ENCODE data around the gene ABHD6.
"Not testable (repeated sequence)": the region's sequence is repeated elsewhere in the genome, so short reads cannot be mapped to it uniquely, and the experiment has no call there.

The ABHD6 gene

GRCh38 chr3:58231666-58232065, 5.9 kb upstream of the ABHD6 start:
- H3K4me3 ChIP-seq (ENCODE audit: low read length), result no peak overlapping the region
- no peaks in the 10 kb centered on the region for H3K9me3 ChIP-seq (ENCODE audit: control insufficient read depth, low read length)
- H3K36me3 ChIP-seq (ENCODE audit: control insufficient read depth, insufficient read depth, low read length, severe bottlenecking), result no peaks in the 10 kb centered on the region
- DNase-seq (ENCODE audit: low read depth), result no peak
- H3K27me3 ChIP-seq (replicated peaks; ENCODE audit: control insufficient read depth, insufficient read depth, low read length), result peaks cover 4% of the 10 kb centered on the region
- H3K4me1 ChIP-seq (ENCODE audit: control insufficient read depth, insufficient read depth, low read length), result peaks cover 4% of the 10 kb centered on the region
- H3K9ac ChIP-seq (ENCODE audit: low read length), result no peak overlapping the region

DNA sequence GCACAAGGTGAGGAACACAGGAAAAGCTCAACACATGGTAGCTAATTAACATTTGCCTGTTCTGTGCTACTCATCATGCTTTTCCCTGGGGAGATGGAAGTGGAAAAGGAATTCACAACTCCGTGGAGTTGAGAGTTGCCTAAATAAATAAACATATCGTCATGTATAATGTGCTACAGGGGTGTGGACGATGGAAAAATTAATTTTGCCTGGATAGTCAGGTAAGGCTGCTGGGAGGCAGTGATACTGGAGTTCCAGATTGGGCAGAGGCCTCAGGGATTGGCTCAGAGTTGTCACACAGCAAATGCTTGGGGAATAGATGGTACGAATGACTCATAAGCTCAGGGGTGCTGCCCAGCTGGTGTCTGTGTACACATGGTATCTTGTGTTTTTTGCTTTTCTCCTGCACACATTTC, 3.1 kb upstream of the ABHD6 start:
- Histone ChIP-seq H3K9ac (ENCODE audit: low read length) (no peak overlapping the region), H3K4me1 (ENCODE audit: control insufficient read depth, insufficient read depth, low read length) (peaks cover 14% of the 10 kb centered on the region), H3K9me3 (ENCODE audit: control insufficient read depth, low read length) (no peaks in the 10 kb centered on the region), H3K4me3 (ENCODE audit: low read length) (no peak overlapping the region), H3K36me3 (ENCODE audit: control insufficient read depth, insufficient read depth, low read length, severe bottlenecking) (no peaks in the 10 kb centered on the region), H3K27me3 (replicated peaks; ENCODE audit: control insufficient read depth, insufficient read depth, low read length) (peaks cover 4% of the 10 kb centered on the region)
- DNase-seq (ENCODE audit: low read depth), result peak; percentile 60

DNA sequence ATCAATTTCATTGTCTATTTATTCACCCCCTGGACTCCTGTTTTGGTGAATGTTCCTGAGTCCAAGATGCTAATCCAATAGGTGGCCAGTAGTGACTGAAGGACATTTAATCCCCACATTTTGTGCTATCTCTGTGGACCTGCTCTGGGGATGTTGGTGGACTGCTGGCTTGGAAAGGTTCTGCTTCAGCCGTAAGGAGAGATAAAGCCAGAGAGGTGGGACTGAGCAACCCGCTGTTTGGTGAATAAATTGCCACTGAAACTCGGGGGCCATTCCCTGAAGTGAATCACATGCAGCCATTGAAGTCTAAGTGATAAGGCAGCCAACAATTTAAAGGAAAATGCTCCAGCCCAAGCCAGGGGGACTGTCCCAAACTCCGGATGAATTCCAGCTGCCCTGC, 1.6 kb upstream of the ABHD6 start:
- Histone ChIP-seq H3K9ac (ENCODE audit: low read length) (no peak overlapping the region), H3K9me3 (ENCODE audit: control insufficient read depth, low read length) (no peaks in the 10 kb centered on the region), H3K27me3 (replicated peaks; ENCODE audit: control insufficient read depth, insufficient read depth, low read length) (peaks cover 4% of the 10 kb centered on the region), H3K36me3 (ENCODE audit: control insufficient read depth, insufficient read depth, low read length, severe bottlenecking) (no peaks in the 10 kb centered on the region), H3K4me1 (ENCODE audit: control insufficient read depth, insufficient read depth, low read length) (peaks cover 15% of the 10 kb centered on the region), H3K4me3 (ENCODE audit: low read length) (no peak overlapping the region)
- DNase-seq (ENCODE audit: low read depth), result no peak

DNA sequence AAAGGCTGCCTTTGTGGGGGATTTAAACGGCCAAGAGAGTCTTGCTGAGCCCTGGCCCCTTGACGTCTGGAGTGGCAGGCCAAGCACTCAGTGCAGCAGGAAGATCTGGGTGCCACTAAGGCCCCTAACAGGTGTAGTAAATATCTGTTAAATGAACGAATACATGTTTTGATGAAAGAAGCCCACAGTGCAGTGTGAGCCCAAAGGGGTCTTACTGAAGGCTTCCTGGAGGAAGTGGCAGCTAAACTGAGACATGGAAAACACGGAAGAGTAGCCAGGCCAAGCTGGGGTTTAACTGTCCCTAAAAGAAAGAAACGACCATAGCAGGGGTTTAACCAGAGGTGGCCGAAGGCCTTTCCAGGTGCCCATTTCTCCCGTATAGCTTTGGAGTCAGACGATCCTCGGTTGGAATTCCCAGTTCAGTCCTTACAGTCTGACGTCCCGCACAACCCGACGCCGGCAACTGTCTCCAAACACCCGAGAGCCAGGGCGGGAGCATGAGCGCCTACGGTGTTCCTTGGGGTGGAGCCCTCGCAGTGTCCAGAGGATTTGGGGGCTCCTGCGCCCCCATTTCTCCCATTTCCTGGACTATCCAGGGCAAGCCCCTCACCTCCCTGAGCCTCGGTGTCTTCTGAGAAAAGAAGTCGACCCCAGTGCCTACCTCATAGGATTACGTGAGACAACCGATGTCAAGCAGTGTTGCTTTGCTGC, 910 bp upstream of the ABHD6 start:
- DNase-seq (ENCODE audit: low read depth), result peak; percentile 48

GRCh38 chr3:58237941-58238681, 519 bp downstream of the ABHD6 start:
- H3K9ac ChIP-seq (ENCODE audit: low read length), result peak overlapping the region; percentile 85
- peaks cover 19% of the 10 kb centered on the region for H3K4me1 ChIP-seq (ENCODE audit: control insufficient read depth, insufficient read depth, low read length)
- H3K27me3 ChIP-seq (replicated peaks; ENCODE audit: control insufficient read depth, insufficient read depth, low read length), result peaks cover 4% of the 10 kb centered on the region
- H3K9me3 ChIP-seq (ENCODE audit: control insufficient read depth, low read length), result no peaks in the 10 kb centered on the region
- peak; percentile 68 for DNase-seq (ENCODE audit: low read depth)
- H3K4me3 ChIP-seq (ENCODE audit: low read length), result peak overlapping the region; percentile 94
- no peaks in the 10 kb centered on the region for H3K36me3 ChIP-seq (ENCODE audit: control insufficient read depth, insufficient read depth, low read length, severe bottlenecking)

More for the DNA sequence above, 910 bp upstream of the ABHD6 start:
- peak overlapping the region; percentile 94 for H3K4me3 ChIP-seq (ENCODE audit: low read length)
- H3K27me3 ChIP-seq (replicated peaks; ENCODE audit: control insufficient read depth, insufficient read depth, low read length), result peaks cover 4% of the 10 kb centered on the region
- peaks cover 19% of the 10 kb centered on the region for H3K4me1 ChIP-seq (ENCODE audit: control insufficient read depth, insufficient read depth, low read length)
- no peaks in the 10 kb centered on the region for H3K36me3 ChIP-seq (ENCODE audit: control insufficient read depth, insufficient read depth, low read length, severe bottlenecking)
- H3K9me3 ChIP-seq (ENCODE audit: control insufficient read depth, low read length), result no peaks in the 10 kb centered on the region
- peak overlapping the region; percentile 81 for H3K9ac ChIP-seq (ENCODE audit: low read length)

- H3K9me3 ChIP-seq (ENCODE audit: control insufficient read depth, low read length), result no peaks in the 10 kb centered on the region
- no peak for DNase-seq (ENCODE audit: low read depth)
- peak overlapping the region; percentile 94 for H3K4me3 ChIP-seq (ENCODE audit: low read length)
- no peaks in the 10 kb centered on the region for H3K36me3 ChIP-seq (ENCODE audit: control insufficient read depth, insufficient read depth, low read length, severe bottlenecking)
- peaks cover 19% of the 10 kb centered on the region for H3K4me1 ChIP-seq (ENCODE audit: control insufficient read depth, insufficient read depth, low read length)
- H3K27me3 ChIP-seq (replicated peaks; ENCODE audit: control insufficient read depth, insufficient read depth, low read length), result peaks cover under 1% of the 10 kb centered on the region
- no peak overlapping the region for H3K9ac ChIP-seq (ENCODE audit: low read length)
Observed at GRCh38 chr3:58238830-58239229, 1.2 kb downstream of the ABHD6 start.

DNA sequence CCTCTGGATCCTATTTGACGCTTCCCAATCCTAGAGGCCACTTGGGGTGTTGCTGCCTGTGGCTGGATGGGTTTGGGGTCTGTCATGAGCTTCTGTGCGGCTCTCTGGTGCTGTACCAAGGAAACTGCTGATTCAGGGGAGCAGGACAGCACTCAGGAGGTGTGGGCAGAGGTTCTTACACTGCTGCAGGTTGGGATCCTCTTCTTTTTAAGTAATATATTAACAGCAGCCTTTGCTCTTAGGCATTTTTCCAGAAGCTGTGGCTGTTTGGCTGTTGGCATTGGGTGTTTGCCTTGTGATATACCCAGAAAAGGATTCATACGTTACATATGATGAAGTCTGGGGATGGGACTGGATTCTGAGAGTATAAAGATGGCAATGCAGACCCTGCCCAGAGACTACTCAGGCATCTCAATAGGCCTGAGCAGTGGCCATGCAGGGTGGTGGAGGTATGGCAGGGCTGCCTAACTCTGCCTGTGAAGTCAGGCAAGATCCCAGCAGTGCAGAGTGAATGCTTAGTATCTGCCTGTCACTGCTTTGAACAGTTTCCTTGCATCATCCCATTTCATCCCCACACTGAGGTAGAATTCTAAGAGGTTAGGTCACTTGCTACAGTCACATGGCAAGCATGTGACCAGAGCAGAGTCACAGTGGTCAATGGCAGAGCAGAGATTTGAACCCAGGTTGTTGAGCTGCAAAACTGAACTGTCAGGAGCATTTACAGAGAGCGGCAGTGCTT, 3.9 kb downstream of the ABHD6 start:
- DNase-seq (ENCODE audit: low read depth), result no peak
- no peak overlapping the region for H3K9ac ChIP-seq (ENCODE audit: low read length)
- no peak overlapping the region for H3K4me3 ChIP-seq (ENCODE audit: low read length)
- H3K4me1 ChIP-seq (ENCODE audit: control insufficient read depth, insufficient read depth, low read length), result peaks cover 17% of the 10 kb centered on the region
- H3K27me3 ChIP-seq (replicated peaks; ENCODE audit: control insufficient read depth, insufficient read depth, low read length), result no peaks in the 10 kb centered on the region
- no peaks in the 10 kb centered on the region for H3K36me3 ChIP-seq (ENCODE audit: control insufficient read depth, insufficient read depth, low read length, severe bottlenecking)
- no peaks in the 10 kb centered on the region for H3K9me3 ChIP-seq (ENCODE audit: control insufficient read depth, low read length)

DNA sequence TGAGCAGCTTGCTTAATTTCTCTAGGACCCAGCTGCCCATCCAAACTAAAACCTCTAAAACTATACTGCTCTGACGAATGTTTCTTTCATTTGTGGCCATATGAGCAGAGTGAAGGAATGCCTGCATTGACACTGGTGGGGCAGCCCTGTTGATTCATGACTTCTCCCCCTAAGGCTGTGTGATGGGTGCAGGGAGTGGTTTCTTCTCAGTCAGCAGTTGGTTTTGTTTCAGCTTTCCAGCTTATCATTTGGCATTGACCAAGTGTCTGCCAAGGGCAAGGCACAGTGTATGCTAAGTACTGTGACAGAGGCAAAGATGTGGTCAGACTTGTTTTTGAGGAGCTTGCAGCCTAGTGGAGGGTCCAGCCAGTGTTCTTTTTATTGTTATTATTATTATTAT, 4.7 kb downstream of the ABHD6 start:
- Histone ChIP-seq H3K4me3 (ENCODE audit: low read length) (no peak overlapping the region), H3K9me3 (ENCODE audit: control insufficient read depth, low read length) (no peaks in the 10 kb centered on the region), H3K4me1 (ENCODE audit: control insufficient read depth, insufficient read depth, low read length) (peaks cover 10% of the 10 kb centered on the region), H3K27me3 (replicated peaks; ENCODE audit: control insufficient read depth, insufficient read depth, low read length) (no peaks in the 10 kb centered on the region), H3K36me3 (ENCODE audit: control insufficient read depth, insufficient read depth, low read length, severe bottlenecking) (no peaks in the 10 kb centered on the region), H3K9ac (ENCODE audit: low read length) (no peak overlapping the region)
- no peak for DNase-seq (ENCODE audit: low read depth)

- H3K4me3 ChIP-seq (ENCODE audit: low read length); H3K9me3 ChIP-seq (ENCODE audit: control insufficient read depth, low read length); H3K27me3 ChIP-seq (replicated peaks; ENCODE audit: control insufficient read depth, insufficient read depth, low read length); DNase-seq (ENCODE audit: low read depth); H3K9ac ChIP-seq (ENCODE audit: low read length); H3K36me3 ChIP-seq (ENCODE audit: control insufficient read depth, insufficient read depth, low read length, severe bottlenecking): not testable (repeated sequence)
- peaks cover 10% of the 10 kb centered on the region for H3K4me1 ChIP-seq (ENCODE audit: control insufficient read depth, insufficient read depth, low read length)
Observed at GRCh38 chr3:58242860-58243259, 5.3 kb downstream of the ABHD6 start.

DNA sequence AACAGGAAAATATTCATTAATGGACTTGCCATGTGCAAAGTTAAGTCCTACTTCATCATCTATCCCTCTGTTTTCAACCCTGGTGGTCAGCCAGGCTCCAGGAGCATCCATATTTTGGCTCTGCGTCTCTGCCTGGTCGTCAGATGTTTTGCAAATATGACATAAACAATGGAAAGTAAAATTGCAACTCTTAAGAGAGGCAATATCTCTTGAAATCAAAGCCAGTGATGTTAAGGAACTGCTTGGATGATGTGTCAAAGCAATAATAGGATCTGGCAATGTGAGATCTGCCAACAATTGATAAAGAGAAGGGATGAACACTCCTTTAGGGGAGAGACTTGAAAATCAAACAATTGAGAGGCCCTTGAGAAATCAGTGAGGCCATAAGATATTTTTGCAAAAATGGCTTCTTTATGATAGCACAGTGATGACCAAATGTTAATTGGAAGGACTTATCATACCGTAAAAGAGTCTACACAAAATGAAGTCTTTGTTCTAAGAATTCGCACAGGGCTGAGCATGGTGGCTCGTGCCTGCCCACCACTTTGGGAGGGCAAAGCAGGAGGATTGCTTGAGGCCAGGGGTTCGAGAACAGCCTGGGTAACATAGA, 6.5 kb downstream of the ABHD6 start:
- H3K36me3 ChIP-seq (ENCODE audit: control insufficient read depth, insufficient read depth, low read length, severe bottlenecking), result no peaks in the 10 kb centered on the region

More for the DNA sequence above, 6.5 kb downstream of the ABHD6 start:
- Histone ChIP-seq H3K9ac (ENCODE audit: low read length) (no peak overlapping the region), H3K4me3 (ENCODE audit: low read length) (no peak overlapping the region), H3K27me3 (replicated peaks; ENCODE audit: control insufficient read depth, insufficient read depth, low read length) (no peaks in the 10 kb centered on the region), H3K4me1 (ENCODE audit: control insufficient read depth, insufficient read depth, low read length) (peaks cover 5% of the 10 kb centered on the region), H3K9me3 (ENCODE audit: control insufficient read depth, low read length) (no peaks in the 10 kb centered on the region)
- DNase-seq (ENCODE audit: low read depth), result no peak
